Measurements from ENCODE around the gene BNC1. TPM values are rescaled to one million over a fixed set of nuclear protein-coding genes. Genes with fewer than 3 reads are reported as not detected.
"Not testable (repeated sequence)": the region's sequence is repeated elsewhere in the genome, so short reads cannot be mapped to it uniquely, and the experiment has no call there.

Gene BNC1
- total and polyA plus RNA-seq, 4 donors, result 0.07 to 0.17 (median 0.14) TPM; not detected in 1

- no peak for TF ChIP-seq RAD21 (IDR thresholded peaks at IDR 0.05)
- TF ChIP-seq YY1 (IDR thresholded peaks at IDR 0.05), result no peak
- TF ChIP-seq ATF3 (IDR thresholded peaks at IDR 0.05), result no peak
- TF ChIP-seq HNF4G (IDR thresholded peaks at IDR 0.05), result no peak
Measured at GRCh38 chr15:83262594-83263315, 21.7 kb downstream of the BNC1 start (continued).

- H3K9ac ChIP-seq (ENCODE audit: low read depth in 1 of 2, low read length in 2 of 2); H3K9me3 ChIP-seq (ENCODE audit: control insufficient read depth in 4 of 4, low read length in 3 of 4); H3K27me3 ChIP-seq (ENCODE audit: control insufficient read depth in 4 of 4, insufficient read depth in 4 of 4, low read length in 3 of 4); H3K27ac ChIP-seq (ENCODE audit: low read depth in 1 of 2, low read length in 2 of 2); H3K4me1 ChIP-seq (ENCODE audit: control insufficient read depth in 4 of 4, insufficient read depth in 4 of 4, low read length in 3 of 4); DNase-seq (ENCODE audit: low spot score); H3K4me3 ChIP-seq (ENCODE audit: low read depth in 1 of 3, low read length in 3 of 3); H3K36me3 ChIP-seq (ENCODE audit: control insufficient read depth in 4 of 4, insufficient read depth in 3 of 4, low read depth in 1 of 4, low read length in 3 of 4): not testable (repeated sequence)
- 86% methylated on average over 6 of the region's 6 CpGs for WGBS
Measured at GRCh38 chr15:83262181-83262580, 22.3 kb downstream of the BNC1 start.

- Histone ChIP-seq H3K27ac (ENCODE audit: low read depth in 1 of 2, low read length in 2 of 2) (no peak overlapping the region), H3K4me3 (ENCODE audit: low read depth in 1 of 3, low read length in 3 of 3) (no peak overlapping the region), H3K4me1 (ENCODE audit: control insufficient read depth in 4 of 4, insufficient read depth in 4 of 4, low read length in 3 of 4) (peaks cover 0 to 2% (median 0%) of the 10 kb centered on the region in 4 donors), H3K36me3 (ENCODE audit: control insufficient read depth in 4 of 4, insufficient read depth in 3 of 4, low read depth in 1 of 4, low read length in 3 of 4) (no peaks in the 10 kb centered on the region), H3K27me3 (ENCODE audit: control insufficient read depth in 4 of 4, insufficient read depth in 4 of 4, low read length in 3 of 4) (peaks cover 2 to 8% (median 5%) of the 10 kb centered on the region in 4 donors), H3K9ac (ENCODE audit: low read depth in 1 of 2, low read length in 2 of 2) (no peak overlapping the region), H3K9me3 (ENCODE audit: control insufficient read depth in 4 of 4, low read length in 3 of 4) (no peaks in the 10 kb centered on the region)
- DNase-seq (ENCODE audit: low spot score), result no peak
- TF ChIP-seq FOXA2 (IDR thresholded peaks at IDR 0.05), result no peak
- no peak for TF ChIP-seq CTCF (IDR thresholded peaks at IDR 0.05; ENCODE audit: low read depth, low read length, missing input control)
- TF ChIP-seq MAX (IDR thresholded peaks at IDR 0.05), result no peak
- TF ChIP-seq NR2F2 (IDR thresholded peaks at IDR 0.05), result no peak
- TF ChIP-seq FOXA1 (IDR thresholded peaks at IDR 0.05), result no peak
- no peak for TF ChIP-seq RXRA (IDR thresholded peaks at IDR 0.05)
- TF ChIP-seq YY1 (IDR thresholded peaks at IDR 0.05), result no peak
- TF ChIP-seq REST (IDR thresholded peaks at IDR 0.05), result no peak
- no peak for TF ChIP-seq ATF3 (IDR thresholded peaks at IDR 0.05)
- TF ChIP-seq JUND (IDR thresholded peaks at IDR 0.05), result no peak
- no peak for TF ChIP-seq GABPA (IDR thresholded peaks at IDR 0.05 in 1 of 2, conservative IDR thresholded peaks at IDR 0.05 in 1 of 2)
- TF ChIP-seq SP1 (IDR thresholded peaks at IDR 0.05), result no peak
- TF ChIP-seq EGR1 (IDR thresholded peaks at IDR 0.05; ENCODE audit: low read depth in 2 of 2), result no peak
- no peak for TF ChIP-seq HNF4G (IDR thresholded peaks at IDR 0.05)
Measured at GRCh38 chr15:83250781-83251180, 33.7 kb downstream of the BNC1 start.
